ENCODE results near the gene TMEM63C. TPM values are rescaled to one million over a fixed set of nuclear protein-coding genes. Genes with fewer than 3 reads are reported as not detected.

The TMEM63C gene
- total and polyA plus RNA-seq, 4 experiments from 2014 or later: 0.36 to 1.7 TPM; not detected in 2

GRCh38 chr14:77217551-77217950 is 36.0 kb downstream of the TMEM63C start:
- peaks cover 0 to under 1% (median 0%) of the 10 kb centered on the region in 8 donors for H3K9me3 Mint-ChIP-seq
- Histone ChIP-seq H3K9me3 (ENCODE audit: control insufficient read depth in 1 of 2, low read length in 2 of 2) (no peaks in the 10 kb centered on the region), H3K36me3 (ENCODE audit: insufficient read depth, low read length) (no peaks in the 10 kb centered on the region), H3K27me3 (ENCODE audit: insufficient read depth, low read length) (no peaks in the 10 kb centered on the region), H3K4me3 (ENCODE audit: low read length in 2 of 2) (no peak overlapping the region), H3K4me1 (ENCODE audit: insufficient read depth, low read length) (no peaks in the 10 kb centered on the region), H3K27ac (ENCODE audit: low read depth, low read length) (no peak overlapping the region)
- H3K4me3 Mint-ChIP-seq: no peak overlapping the region
- peaks cover 17 to 21% of the 10 kb centered on the region in 2 donors for H3K27me3 Mint-ChIP-seq
- no peak overlapping the region for H3K27ac Mint-ChIP-seq
- intact Hi-C loops (cut with micrococcal nuclease): no loop called here
- CTCF ChIA-PET (ENCODE audit: partially characterized antibody): no interaction called here
- no peaks in the 10 kb centered on the region for H3K36me3 Mint-ChIP-seq
- POLR2A ChIA-PET (ENCODE audit: partially characterized antibody): no interaction called here
- peaks cover 0 to 4% (median 0%) of the 10 kb centered on the region in 4 donors for H3K4me1 Mint-ChIP-seq
- DNase-seq: no peak

GRCh38 chr14:77219591-77219990 is 38.0 kb downstream of the TMEM63C start:
- no peaks in the 10 kb centered on the region for H3K27me3 ChIP-seq (ENCODE audit: insufficient read depth, low read length)
- no peaks in the 10 kb centered on the region for H3K9me3 ChIP-seq (ENCODE audit: control insufficient read depth in 1 of 2, low read length in 2 of 2)
- ChIA-PET CTCF (ENCODE audit: partially characterized antibody) (no interaction called here), POLR2A (ENCODE audit: partially characterized antibody) (no interaction called here)
- Mint-ChIP-seq H3K36me3 (no peaks in the 10 kb centered on the region), H3K27ac (no peak overlapping the region), H3K4me3 (no peak overlapping the region), H3K4me1 (peaks cover 0 to 4% (median 2%) of the 10 kb centered on the region in 4 donors), H3K27me3 (peaks cover 15 to 22% of the 10 kb centered on the region in 2 donors), H3K9me3 (peaks cover 0 to 3% (median 0%) of the 10 kb centered on the region in 8 donors)
- no peaks in the 10 kb centered on the region for H3K4me1 ChIP-seq (ENCODE audit: insufficient read depth, low read length)
- no peak overlapping the region for H3K4me3 ChIP-seq (ENCODE audit: low read length in 2 of 2)
- no peak for DNase-seq
- no peak overlapping the region for H3K27ac ChIP-seq (ENCODE audit: low read depth, low read length)
- H3K36me3 ChIP-seq (ENCODE audit: insufficient read depth, low read length): no peaks in the 10 kb centered on the region
- intact Hi-C loops (cut with micrococcal nuclease): no loop called here

DNA sequence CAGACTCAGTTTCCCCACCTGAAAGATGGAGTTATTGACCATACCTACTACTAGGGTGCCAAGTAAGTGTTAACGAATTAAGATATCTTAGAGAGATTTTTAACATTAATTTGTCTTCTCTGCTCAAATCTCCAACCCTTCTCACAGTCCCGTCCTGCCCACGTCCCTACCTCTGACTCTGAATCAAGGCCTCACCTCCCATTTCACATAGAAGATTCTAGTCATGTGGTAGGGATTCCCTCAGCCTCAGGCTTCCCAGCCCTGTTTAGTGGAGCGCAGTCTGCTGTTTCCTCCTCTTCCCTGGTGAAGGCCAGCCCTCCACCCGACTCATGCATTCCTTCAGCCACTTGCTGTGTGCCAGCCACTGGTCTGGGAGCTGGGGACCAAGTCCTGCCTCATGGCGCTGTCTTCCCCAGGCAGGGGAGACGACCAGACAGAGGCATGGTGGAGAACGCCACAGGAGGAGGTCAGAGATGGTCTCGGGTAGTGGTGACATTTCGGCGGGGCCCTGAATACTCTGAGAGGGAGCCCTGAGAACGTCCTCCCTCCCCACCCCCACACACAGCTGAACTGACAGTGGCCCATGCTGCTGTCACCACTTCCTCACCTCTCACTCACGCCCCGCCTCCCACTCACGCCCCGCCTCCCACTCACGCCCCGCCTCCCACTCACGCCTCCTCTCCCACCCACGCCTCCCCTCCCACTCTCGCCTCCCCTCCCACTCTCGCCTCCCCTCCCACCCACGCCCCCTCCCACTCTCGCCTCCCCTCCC is 38.8 kb downstream of the TMEM63C start:
- H3K27me3 ChIP-seq (ENCODE audit: insufficient read depth, low read length): no peaks in the 10 kb centered on the region

DNA sequence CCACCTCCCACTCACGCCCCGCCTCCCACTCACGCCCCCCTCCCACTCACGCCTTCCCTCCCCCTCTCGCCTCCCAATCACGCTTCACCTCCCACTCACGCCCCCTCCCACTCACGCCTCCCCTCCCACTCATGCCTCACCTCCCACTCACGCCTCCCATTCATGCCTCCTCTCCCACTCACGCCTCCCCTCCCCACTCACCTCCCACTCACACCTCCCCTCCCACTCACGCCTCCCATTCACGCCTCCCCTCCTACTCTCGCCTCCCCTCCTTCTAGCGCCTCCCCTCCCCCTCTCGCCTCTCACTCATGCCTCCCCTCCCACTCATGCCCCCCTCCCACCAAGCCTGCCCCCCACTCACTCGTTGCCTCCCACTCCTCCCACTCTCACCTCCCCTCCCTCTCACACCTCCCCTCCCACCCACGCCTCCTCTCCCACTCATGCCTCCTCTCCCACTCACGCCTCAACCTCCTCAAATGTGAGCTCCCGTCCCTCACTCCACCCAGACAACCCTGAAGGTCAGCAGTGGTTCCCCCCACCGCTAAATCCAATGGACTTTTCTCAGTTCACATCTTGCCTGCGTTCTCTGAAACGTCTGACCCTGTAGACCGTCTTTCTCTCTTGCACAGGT is 39.8 kb downstream of the TMEM63C start:
- intact Hi-C loops (cut with micrococcal nuclease): no loop called here
- Histone ChIP-seq H3K27ac (ENCODE audit: low read depth, low read length) (no peak overlapping the region), H3K36me3 (ENCODE audit: insufficient read depth, low read length) (no peaks in the 10 kb centered on the region), H3K4me1 (ENCODE audit: insufficient read depth, low read length) (no peaks in the 10 kb centered on the region), H3K9me3 (ENCODE audit: control insufficient read depth in 1 of 2, low read length in 2 of 2) (no peaks in the 10 kb centered on the region), H3K4me3 (ENCODE audit: low read length in 2 of 2) (no peak overlapping the region), H3K27me3 (ENCODE audit: insufficient read depth, low read length) (no peaks in the 10 kb centered on the region)
- Mint-ChIP-seq H3K9me3 (peaks cover 0 to 3% (median 0%) of the 10 kb centered on the region in 8 donors), H3K27me3 (peaks cover 7 to 12% of the 10 kb centered on the region in 2 donors), H3K27ac (no peak overlapping the region), H3K4me3 (no peak overlapping the region), H3K4me1 (peaks cover 0 to 4% (median 2%) of the 10 kb centered on the region in 4 donors), H3K36me3 (no peaks in the 10 kb centered on the region)
- ChIA-PET POLR2A (ENCODE audit: partially characterized antibody) (no interaction called here), CTCF (ENCODE audit: partially characterized antibody) (no interaction called here)
- no peak for DNase-seq

More for the DNA sequence above, 38.8 kb downstream of the TMEM63C start:
- no peak overlapping the region for H3K4me3 ChIP-seq (ENCODE audit: low read length in 2 of 2)
- intact Hi-C loops (cut with micrococcal nuclease): no loop called here
- H3K9me3 Mint-ChIP-seq: peaks cover 0 to 3% (median 0%) of the 10 kb centered on the region in 8 donors
- ChIA-PET CTCF (ENCODE audit: partially characterized antibody) (no interaction called here), POLR2A (ENCODE audit: partially characterized antibody) (no interaction called here)
- peaks cover 0 to 4% (median 2%) of the 10 kb centered on the region in 4 donors for H3K4me1 Mint-ChIP-seq
- no peaks in the 10 kb centered on the region for H3K36me3 Mint-ChIP-seq
- no peak overlapping the region for H3K4me3 Mint-ChIP-seq
- H3K27ac Mint-ChIP-seq: no peak overlapping the region
- no peak overlapping the region for H3K27ac ChIP-seq (ENCODE audit: low read depth, low read length)
- no peaks in the 10 kb centered on the region for H3K9me3 ChIP-seq (ENCODE audit: control insufficient read depth in 1 of 2, low read length in 2 of 2)
- H3K27me3 Mint-ChIP-seq: peaks cover 12 to 18% of the 10 kb centered on the region in 2 donors
- DNase-seq: no peak
- H3K36me3 ChIP-seq (ENCODE audit: insufficient read depth, low read length): no peaks in the 10 kb centered on the region
- H3K4me1 ChIP-seq (ENCODE audit: insufficient read depth, low read length): no peaks in the 10 kb centered on the region

- H3K27me3 Mint-ChIP-seq: peaks cover 6% of the 10 kb centered on the region in 2 donors
- Histone ChIP-seq H3K36me3 (ENCODE audit: insufficient read depth, low read length) (no peaks in the 10 kb centered on the region), H3K4me1 (ENCODE audit: insufficient read depth, low read length) (no peaks in the 10 kb centered on the region), H3K4me3 (ENCODE audit: low read length in 2 of 2) (no peak overlapping the region), H3K27me3 (ENCODE audit: insufficient read depth, low read length) (no peaks in the 10 kb centered on the region), H3K27ac (ENCODE audit: low read depth, low read length) (no peak overlapping the region), H3K9me3 (ENCODE audit: control insufficient read depth in 1 of 2, low read length in 2 of 2) (no peaks in the 10 kb centered on the region)
- ChIA-PET POLR2A (ENCODE audit: partially characterized antibody) (no interaction called here), CTCF (ENCODE audit: partially characterized antibody) (interaction anchor here (1.0 kb wide), 1 partner anchor 11 kb away, joined by 4 read pairs; no protein-coding TSS in a partner anchor)
- peaks cover 0 to under 1% of the 10 kb centered on the region in 2 donors for H3K36me3 Mint-ChIP-seq
- no peak for DNase-seq
- H3K4me1 Mint-ChIP-seq: peaks cover 0 to 5% (median 2%) of the 10 kb centered on the region in 4 donors
- peaks cover 0 to 3% (median 0%) of the 10 kb centered on the region in 8 donors for H3K9me3 Mint-ChIP-seq
- H3K4me3 Mint-ChIP-seq: no peak overlapping the region
- no peak overlapping the region for H3K27ac Mint-ChIP-seq
- intact Hi-C loops (cut with micrococcal nuclease): no loop called here
Observed at GRCh38 chr14:77222546-77223225, 41.1 kb downstream of the TMEM63C start.

- Histone ChIP-seq H3K4me3 (ENCODE audit: low read length in 2 of 2) (no peak overlapping the region), H3K27ac (ENCODE audit: low read depth, low read length) (no peak overlapping the region), H3K9me3 (ENCODE audit: control insufficient read depth in 1 of 2, low read length in 2 of 2) (no peaks in the 10 kb centered on the region), H3K4me1 (ENCODE audit: insufficient read depth, low read length) (no peaks in the 10 kb centered on the region), H3K36me3 (ENCODE audit: insufficient read depth, low read length) (no peaks in the 10 kb centered on the region), H3K27me3 (ENCODE audit: insufficient read depth, low read length) (no peaks in the 10 kb centered on the region)
- peaks cover 0 to 5% (median 3%) of the 10 kb centered on the region in 4 donors for H3K4me1 Mint-ChIP-seq
- POLR2A ChIA-PET (ENCODE audit: partially characterized antibody): no interaction called here
- intact Hi-C loops (cut with micrococcal nuclease): no loop called here
- H3K9me3 Mint-ChIP-seq: peaks cover 0 to 3% (median 0%) of the 10 kb centered on the region in 8 donors
- DNase-seq: no peak
- CTCF ChIA-PET (ENCODE audit: partially characterized antibody): no interaction called here
- H3K4me3 Mint-ChIP-seq: no peak overlapping the region
- peaks cover 6 to 9% of the 10 kb centered on the region in 2 donors for H3K27me3 Mint-ChIP-seq
- H3K27ac Mint-ChIP-seq: no peak overlapping the region
- peaks cover 0 to 4% of the 10 kb centered on the region in 2 donors for H3K36me3 Mint-ChIP-seq
Observed at GRCh38 chr14:77224212-77224611, 42.6 kb downstream of the TMEM63C start.

GRCh38 chr14:77225254-77225653 is 43.7 kb downstream of the TMEM63C start:
- peaks cover 0 to 3% (median 0%) of the 10 kb centered on the region in 8 donors for H3K9me3 Mint-ChIP-seq
- DNase-seq: no peak
- H3K27me3 Mint-ChIP-seq: peaks cover 6 to 8% of the 10 kb centered on the region in 2 donors
- peaks cover 0 to 5% (median 3%) of the 10 kb centered on the region in 4 donors for H3K4me1 Mint-ChIP-seq
- Histone ChIP-seq H3K36me3 (ENCODE audit: insufficient read depth, low read length) (no peaks in the 10 kb centered on the region), H3K4me3 (ENCODE audit: low read length in 2 of 2) (no peak overlapping the region), H3K27me3 (ENCODE audit: insufficient read depth, low read length) (no peaks in the 10 kb centered on the region), H3K4me1 (ENCODE audit: insufficient read depth, low read length) (no peaks in the 10 kb centered on the region), H3K27ac (ENCODE audit: low read depth, low read length) (no peak overlapping the region), H3K9me3 (ENCODE audit: control insufficient read depth in 1 of 2, low read length in 2 of 2) (no peaks in the 10 kb centered on the region)
- no peak overlapping the region for H3K4me3 Mint-ChIP-seq
- peaks cover 0 to 4% of the 10 kb centered on the region in 2 donors for H3K36me3 Mint-ChIP-seq
- POLR2A ChIA-PET (ENCODE audit: partially characterized antibody): no interaction called here
- CTCF ChIA-PET (ENCODE audit: partially characterized antibody): no interaction called here
- no peak overlapping the region for H3K27ac Mint-ChIP-seq
- intact Hi-C loops (cut with micrococcal nuclease): no loop called here

Data from CD4-positive, alpha-beta memory T cell (primary cell).